H1 (cell line): ENCODE data around the gene TFF2. TPM values are rescaled to one million over a fixed set of nuclear protein-coding genes. Genes with fewer than 3 reads are reported as not detected.

ENCODE experiments used
- CTCF ChIA-PET: fragments of 300-600 bp; sonication (Branson Sonifier 250); formaldehyde crosslinking; loops from one replicate; lab custom pipeline; 2021; ENCODE audit not compliant: partially characterized antibody; lab: Charles Lee
- POLR2A ChIA-PET: fragments of 300-600 bp; sonication (Branson Sonifier 250); formaldehyde crosslinking; loops from one replicate; lab custom pipeline; 2021; ENCODE audit warnings: inconsistent platforms; ENCODE audit not compliant: partially characterized antibody; lab: Charles Lee
- DNase-seq, 2 experiments: peaks; one replicate each; pipeline versions ENCODE4 v3.0.0 to v3.0.0-alpha.2; 2010 to 2022; ENCODE audit warnings: low spot score in 2 of 2, low read depth in 1 of 2, mixed read lengths in 1 of 2
- FAIRE-seq: peaks from 2 replicates; lab custom pipeline; 2011; peaks lifted over from hg19 to GRCh38; lab: Jason Lieb, UNC
- H2AFZ ChIP-seq: 2 replicates; pipeline ENCODE4 v1.8.1; 2012; ENCODE audit warnings: low read length, inconsistent platforms
- H2AK5ac ChIP-seq: 2 replicates; pipeline ENCODE4 v1.6.1; 2013; ENCODE audit warnings: low read depth, low read length
- H2BK120ac ChIP-seq: replicated peaks from 2 replicates; pipeline ENCODE3; 2013; ENCODE audit warnings: low read depth, low read length, inconsistent platforms
- H2BK12ac ChIP-seq: 2 replicates; pipeline ENCODE4 v1.6.1; 2013; ENCODE audit warnings: low read depth, low read length
- H2BK15ac ChIP-seq: 2 replicates; pipeline ENCODE4 v1.6.1; 2013; ENCODE audit warnings: low read length
- H2BK20ac ChIP-seq: 2 replicates; pipeline ENCODE4 v1.6.1; 2013; ENCODE audit warnings: low read length
- H2BK5ac ChIP-seq: 2 replicates; pipeline ENCODE4 v1.6.1; 2013; ENCODE audit warnings: low read depth, low read length
- H3K14ac ChIP-seq: 2 replicates; pipeline ENCODE4 v1.6.1; 2013; ENCODE audit warnings: inconsistent platforms; ENCODE audit not compliant: insufficient read length
- H3K18ac ChIP-seq: 2 replicates; pipeline ENCODE4 v1.6.1; 2013; ENCODE audit warnings: low read length; ENCODE audit errors: extremely low read depth
- H3K23ac ChIP-seq: 2 replicates; pipeline ENCODE4 v1.6.1; 2013; ENCODE audit warnings: inconsistent platforms; ENCODE audit not compliant: insufficient read length
- H3K23me2 ChIP-seq: 2 replicates; pipeline ENCODE4 v1.6.1; 2013; ENCODE audit warnings: low read depth, low read length
- H3K27ac ChIP-seq: 2 replicates; pipeline ENCODE4 v1.6.1; 2011; ENCODE audit warnings: low read depth, low read length, inconsistent platforms
- H3K27me3 ChIP-seq, 4 experiments: replicated peaks in 1 of 4; 1 replicate in 1 of 4; 2 replicates in 3 of 4; pipeline versions ENCODE4 v1.6.1 to v1.8.1; 2011 to 2013; ENCODE audit warnings: low read length in 3 of 4, mild to moderate bottlenecking in 3 of 4, inconsistent platforms in 2 of 4, mixed read lengths in 2 of 4, moderate library complexity in 1 of 4; ENCODE audit not compliant: control insufficient read depth in 3 of 4, insufficient read depth in 3 of 4; ENCODE audit errors: extremely low read depth in 1 of 4
- H3K36me3 ChIP-seq, 4 experiments: 2 replicates each; pipeline versions ENCODE4 v1.6.1 to v1.8.1; 2011 to 2013; ENCODE audit warnings: mild to moderate bottlenecking in 4 of 4, low read length in 3 of 4, moderate library complexity in 2 of 4, control low read depth in 1 of 4, inconsistent platforms in 1 of 4; ENCODE audit not compliant: insufficient read depth in 4 of 4, control insufficient read depth in 2 of 4
- H3K4ac ChIP-seq: replicated peaks from 2 replicates; pipeline ENCODE3; 2013; ENCODE audit warnings: low read length, low read depth, mixed read lengths, inconsistent platforms; ENCODE audit not compliant: insufficient read length
- H3K4me1 ChIP-seq, 4 experiments: replicated peaks in 1 of 4; 1 replicate in 1 of 4; 2 replicates in 3 of 4; pipeline versions ENCODE4 v1.6.1 to v1.8.1; 2011 to 2013; ENCODE audit warnings: low read length in 3 of 4, inconsistent platforms in 2 of 4, mixed read lengths in 1 of 4; ENCODE audit not compliant: insufficient read depth in 4 of 4, control insufficient read depth in 3 of 4
- H3K4me2 ChIP-seq, 2 experiments: 2 replicates each; pipeline versions ENCODE4 v1.6.1 to v1.8.1; 2011 to 2013; ENCODE audit warnings: low read depth in 2 of 2, low read length in 2 of 2, control low read depth in 1 of 2, inconsistent platforms in 1 of 2, mild to moderate bottlenecking in 1 of 2; ENCODE audit not compliant: insufficient read depth in 1 of 2
- H3K4me3 ChIP-seq, 4 experiments: fragments of 200-600, 300-600 bp in 1 of 4; sonication (generic), shearing (Covaris generic), sonication (Bioruptor Twin) in 1 of 4; 2 replicates each; pipeline versions ENCODE4 v1.5.1 to v1.8.1; 2011 to 2016; ENCODE audit warnings: low read length in 4 of 4, low read depth in 3 of 4, control low read depth in 2 of 4, inconsistent platforms in 2 of 4, mild to moderate bottlenecking in 2 of 4, mixed read lengths in 1 of 4, moderate library complexity in 1 of 4; ENCODE audit not compliant: insufficient read depth in 2 of 4; ENCODE audit errors: extremely low read depth in 1 of 4
- H3K56ac ChIP-seq: replicated peaks from 2 replicates; pipeline ENCODE3; 2013; ENCODE audit warnings: low read depth, mild to moderate bottlenecking, mixed read lengths, low read length, inconsistent platforms; ENCODE audit not compliant: insufficient read length
- H3K79me1 ChIP-seq: 2 replicates; pipeline ENCODE4 v1.6.1; 2013; ENCODE audit warnings: low read depth, low read length, control low read depth
- H3K79me2 ChIP-seq, 2 experiments: 2 replicates each; pipeline versions ENCODE4 v1.6.1 to v1.8.1; 2012 to 2013; ENCODE audit warnings: low read length in 2 of 2, mild to moderate bottlenecking in 2 of 2, inconsistent platforms in 1 of 2; ENCODE audit not compliant: insufficient read depth in 2 of 2, control insufficient read depth in 1 of 2
- H3K9ac ChIP-seq, 4 experiments: replicated peaks in 1 of 4; 1 replicate in 1 of 4; 2 replicates in 3 of 4; pipeline versions ENCODE4 v1.6.1 to v1.8.1; 2011 to 2013; ENCODE audit warnings: low read depth in 3 of 4, low read length in 3 of 4, control low read depth in 2 of 4, mild to moderate bottlenecking in 2 of 4, moderate library complexity in 2 of 4, inconsistent platforms in 1 of 4; ENCODE audit errors: extremely low read depth in 1 of 4
- H3K9me3 ChIP-seq, 2 experiments: 2 replicates each; pipeline versions ENCODE4 v1.6.1 to v1.8.1; 2012 to 2013; ENCODE audit warnings: mild to moderate bottlenecking in 2 of 2, moderate library complexity in 2 of 2, control low read depth in 1 of 2, inconsistent platforms in 1 of 2, low read depth in 1 of 2, low read length in 1 of 2, mixed read lengths in 1 of 2; ENCODE audit not compliant: insufficient read depth in 2 of 2
- H4K20me1 ChIP-seq, 2 experiments: replicated peaks in 1 of 2; 2 replicates each; pipeline versions ENCODE3 to v1.8.1; 2011 to 2013; ENCODE audit warnings: inconsistent platforms in 2 of 2, low read length in 2 of 2, mild to moderate bottlenecking in 1 of 2; ENCODE audit not compliant: insufficient read depth in 2 of 2, control insufficient read depth in 1 of 2
- H4K5ac ChIP-seq: 2 replicates; pipeline ENCODE4 v1.6.1; 2013; ENCODE audit warnings: low read length, low read depth, mixed read lengths, inconsistent platforms; ENCODE audit not compliant: insufficient read length
- H4K8ac ChIP-seq: 2 replicates; pipeline ENCODE4 v1.8.0; 2013; ENCODE audit warnings: mild to moderate bottlenecking, moderate library complexity, low read length, inconsistent platforms; ENCODE audit not compliant: insufficient read depth; ENCODE audit errors: extremely low read depth
- H4K91ac ChIP-seq: replicated peaks from 2 replicates; pipeline ENCODE3; 2013; ENCODE audit warnings: low read length, mixed read lengths, inconsistent platforms; ENCODE audit not compliant: insufficient read length
- RFX5 ChIP-seq: IDR thresholded peaks from 2 replicates; pipeline ENCODE4 v1.6.1; 2011; ENCODE audit warnings: low read depth, low read length, improper control_type of control experiment, borderline replicate concordance
- ZNF274 ChIP-seq: IDR thresholded peaks from 2 replicates; pipeline ENCODE4 v1.7.0; 2012; ENCODE audit warnings: low read length, borderline replicate concordance; ENCODE audit errors: extremely low read depth
- WGBS, 2 experiments: shearing (Covaris generic) in 1 of 2; methylation state at CpG; one replicate each; pipeline versions ENCODE4 v1.1.6 to v1.1.7; 2013 to 2015; ENCODE audit warnings: low lambda C conversion rate in 2 of 2, mixed read lengths in 2 of 2, inconsistent platforms in 1 of 2, low coverage in 1 of 2, missing lambda C conversion rate in 1 of 2; ENCODE audit not compliant: insufficient replicate concordance in 2 of 2, insufficient coverage in 1 of 2, insufficient read length in 1 of 2; ENCODE audit errors: extremely low coverage in 1 of 2, missing lambda C conversion rate in 1 of 2; 5-methylcytosine and 5-hydroxymethylcytosine counted together
- polyA plus RNA-seq, 7 experiments: library from polyadenylated mRNA; depleted of rRNA in 3 of 7; stranded (reverse) in 5 of 7; unstranded in 2 of 7; fragments of >200 nt in 5 of 7; fragments of 200-250 nt in 2 of 7; gene quantifications; 1 replicate in 5 of 7; 2 replicates in 1 of 7; 4 replicates in 1 of 7; pipeline versions ENCODE4 v1.2.1 to v1.2.3, GENCODE V29; 2011 to 2013; ENCODE audit warnings: missing spikeins in 2 of 7, mixed read lengths in 2 of 7
- total RNA-seq: library from RNA; stranded (reverse); fragmentation: NEBNext Ultra II Directional; extraction: Animal tissue kit (Norgen Biotek cat#: 25700); gene quantifications from 2 replicates; pipeline ENCODE4 v1.2.1, GENCODE V29; 2021

Gene TFF2
- total and polyA plus RNA-seq, 2 of the 8 experiments (the other 6 are each of a cell fraction or from before 2014, with no cell fraction given): not detected

- no peak overlapping the region for H2AFZ ChIP-seq
- 77% methylated on average over 3 of the region's 3 CpGs; no CpG with 5 or more reads in 1 of the 2 experiments for WGBS, 2 experiments
- DNase-seq: no peak
- no peak overlapping the region for H4K5ac ChIP-seq
- ChIA-PET POLR2A (no interaction called here), CTCF (interaction anchor here (1.5 to 5.0 kb wide), 3 partner anchors 10 to 24 kb away, joined by 6 to 22 read pairs (median 8); no protein-coding TSS in a partner anchor)
- H4K8ac ChIP-seq: no peak overlapping the region
- H3K27me3 ChIP-seq: no peaks in the 10 kb centered on the region
- no peak overlapping the region for H2AK5ac ChIP-seq
- no peaks in the 10 kb centered on the region; the same call in 1 of the 2 replicates for H3K79me1 ChIP-seq
- no peak overlapping the region for H2BK12ac ChIP-seq
- H3K4me2 ChIP-seq: no peak overlapping the region
- no peak overlapping the region for H3K56ac ChIP-seq
- FAIRE-seq: no peak
- H3K9ac ChIP-seq: no peak overlapping the region
- H3K18ac ChIP-seq: no peak overlapping the region
- H4K91ac ChIP-seq: no peak overlapping the region
- no peaks in the 10 kb centered on the region for H4K20me1 ChIP-seq
- no peak overlapping the region for H2BK120ac ChIP-seq
- no peaks in the 10 kb centered on the region for H3K36me3 ChIP-seq
- no peak overlapping the region for H2BK20ac ChIP-seq
- no peak overlapping the region for H2BK15ac ChIP-seq
- no peak overlapping the region for H3K14ac ChIP-seq
- H3K23me2 ChIP-seq: no peaks in the 10 kb centered on the region
- H3K79me2 ChIP-seq: no peaks in the 10 kb centered on the region
- no peak overlapping the region for H3K23ac ChIP-seq
- no peak overlapping the region for H2BK5ac ChIP-seq
- H3K4me3 ChIP-seq: no peak overlapping the region
- no peaks in the 10 kb centered on the region for H3K4me1 ChIP-seq
- no peak overlapping the region for H3K27ac ChIP-seq
- peaks cover 8 to 9% of the 10 kb centered on the region in 2 experiments for H3K9me3 ChIP-seq
- no peak overlapping the region for H3K4ac ChIP-seq
- TF ChIP-seq ZNF274 (no peak), RFX5 (no peak)
Observed at GRCh38 chr21:42357307-42357706, 6.5 kb upstream of the TFF2 start.
